Kasumi-1 (cell line): Measurements from ENCODE around the gene THG1L.

Experiments used
- DNase-seq, 2 experiments: peaks; one replicate each; lab custom pipeline; 2025; lab: John Stamatoyannopoulos, UW

The THG1L gene

DNA sequence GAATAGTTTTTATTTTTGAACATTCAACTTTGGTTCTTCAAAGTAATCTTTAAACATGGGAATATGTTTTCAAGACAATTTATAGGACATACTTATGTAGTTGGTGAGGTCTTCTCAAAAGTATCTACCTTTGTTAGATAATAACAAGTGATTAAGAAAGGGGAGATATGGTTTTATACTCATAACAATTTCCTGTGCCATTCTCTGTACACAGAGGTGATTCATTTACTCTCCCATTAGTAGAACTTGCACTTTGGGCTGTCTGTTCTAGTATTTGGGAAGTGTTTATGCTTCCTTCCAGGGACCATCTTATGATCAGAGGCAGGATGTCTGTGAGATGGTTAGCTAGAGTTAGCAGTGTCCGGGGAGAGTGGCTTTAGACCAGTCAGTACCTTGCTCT is 27.5 kb downstream of the THG1L start:
- no peak for DNase-seq

DNA sequence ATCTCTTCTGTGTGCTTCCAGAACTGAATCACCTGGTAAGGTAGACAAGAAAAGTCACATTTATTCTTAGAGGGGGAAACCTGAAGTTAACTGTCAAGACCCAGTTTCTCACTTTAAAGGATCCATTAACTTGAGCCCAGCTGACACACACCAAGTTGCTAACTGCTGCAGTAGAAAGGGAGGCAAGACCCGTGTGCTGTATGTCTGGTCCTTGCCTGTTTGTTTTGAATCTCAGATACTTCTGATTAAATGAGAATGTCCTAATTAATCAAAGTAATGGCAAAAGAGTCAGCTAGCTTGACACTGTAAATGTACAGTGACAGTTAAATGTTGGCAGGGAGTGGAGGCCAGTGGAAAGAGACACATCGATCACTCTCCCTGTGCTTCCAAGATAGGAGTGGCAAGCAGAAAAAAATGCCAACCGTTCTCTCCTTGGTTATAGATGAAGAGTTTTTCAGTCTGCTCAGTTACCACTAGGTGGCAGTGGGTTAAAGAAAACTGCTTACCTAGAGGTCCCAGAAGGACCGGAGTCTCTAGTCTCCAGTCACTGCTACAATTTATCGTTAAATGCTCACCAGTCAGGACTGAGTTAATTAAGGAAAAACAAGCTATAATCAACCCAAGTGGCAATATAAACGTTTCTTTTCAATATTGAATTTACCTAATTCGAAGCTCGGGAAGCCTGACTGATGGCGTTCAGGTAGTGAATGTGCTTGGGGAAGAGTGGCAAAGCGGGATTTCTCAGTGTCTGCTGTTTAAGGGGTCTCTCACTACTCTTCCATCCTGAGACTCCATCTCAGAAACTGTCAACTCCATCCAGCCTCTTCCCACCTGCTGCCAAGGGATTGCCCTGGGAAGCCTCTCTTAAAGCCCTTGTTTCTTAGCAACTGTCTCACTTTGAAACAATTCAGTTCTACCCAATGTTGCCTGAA is 30.7 kb downstream of the THG1L start:
- DNase-seq: peak; percentile 86 to 90

DNA sequence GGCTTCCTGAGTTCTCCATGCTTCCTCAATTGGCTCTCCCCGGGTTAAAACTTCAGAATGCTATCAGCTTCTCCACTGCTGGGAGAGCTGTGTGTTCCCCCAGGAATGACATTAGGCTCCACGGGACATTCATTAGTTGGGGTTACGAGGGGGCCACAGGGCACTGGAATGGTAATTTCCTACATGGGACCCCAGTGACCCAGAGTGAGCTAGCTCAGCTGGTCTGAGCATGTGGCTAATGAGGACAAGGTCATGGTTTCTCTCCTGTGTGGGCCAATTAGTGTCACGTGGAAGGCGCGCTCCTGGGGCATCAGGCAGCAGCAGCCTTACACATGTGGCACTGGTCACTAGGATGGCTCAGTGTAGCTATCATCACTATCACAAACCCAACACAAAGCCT is 33.3 kb downstream of the THG1L start:
- no peak for DNase-seq

DNA sequence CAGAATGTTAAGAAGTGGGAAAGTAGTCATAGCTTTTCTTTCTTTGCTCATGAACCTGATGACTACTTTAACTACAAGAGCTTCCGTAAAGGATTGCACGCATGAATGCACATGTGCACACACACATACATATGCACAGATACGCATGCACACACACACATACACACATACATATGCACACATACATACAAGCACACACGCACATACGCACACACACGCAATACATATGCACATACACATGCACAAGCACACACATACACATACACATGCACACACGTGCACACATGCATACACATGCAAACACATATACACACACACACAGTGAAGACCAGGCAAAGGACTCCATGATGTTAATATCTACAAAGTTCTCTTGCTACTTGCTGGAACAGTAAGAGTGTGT is 35.2 kb downstream of the THG1L start:
- no peak for DNase-seq

DNA sequence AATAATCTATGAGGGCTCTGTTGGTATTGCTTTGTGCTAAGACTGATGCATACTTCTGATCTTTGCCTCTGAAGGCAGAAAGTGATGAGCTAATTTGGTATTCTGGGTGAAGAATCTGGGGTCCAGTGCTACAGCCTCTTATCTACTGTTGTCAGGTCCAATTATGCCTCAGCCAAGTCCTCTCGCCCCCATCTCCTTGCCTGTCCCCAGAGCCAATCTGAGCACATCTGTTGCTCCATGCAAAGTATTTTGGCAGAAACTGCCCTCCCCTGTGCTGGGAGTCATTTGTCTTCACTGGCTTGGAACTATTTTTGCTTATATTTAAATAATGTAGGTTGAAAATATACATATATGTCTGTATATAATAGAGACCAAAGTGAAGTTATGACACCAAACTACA is 35.7 kb downstream of the THG1L start:
- DNase-seq: no peak

DNA sequence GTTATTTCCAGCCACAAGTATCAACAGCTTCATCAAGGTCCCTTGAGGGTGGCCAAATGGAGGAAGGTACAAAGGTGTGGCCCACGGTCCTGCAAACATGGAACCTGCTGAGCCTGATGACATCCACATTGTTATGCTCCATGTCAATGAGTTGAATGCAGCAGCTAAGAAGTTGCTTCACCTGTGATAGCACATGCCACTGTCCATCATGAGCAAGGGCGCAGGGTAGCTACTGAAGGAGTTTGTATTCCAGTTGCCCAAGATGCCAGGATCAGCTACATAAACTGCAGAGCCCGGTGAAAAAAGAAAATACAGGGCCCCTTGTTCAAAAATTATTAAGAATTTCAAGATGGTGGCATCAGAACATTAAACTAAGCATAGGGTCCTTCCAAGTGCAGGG is 36.5 kb downstream of the THG1L start:
- DNase-seq: no peak

DNA sequence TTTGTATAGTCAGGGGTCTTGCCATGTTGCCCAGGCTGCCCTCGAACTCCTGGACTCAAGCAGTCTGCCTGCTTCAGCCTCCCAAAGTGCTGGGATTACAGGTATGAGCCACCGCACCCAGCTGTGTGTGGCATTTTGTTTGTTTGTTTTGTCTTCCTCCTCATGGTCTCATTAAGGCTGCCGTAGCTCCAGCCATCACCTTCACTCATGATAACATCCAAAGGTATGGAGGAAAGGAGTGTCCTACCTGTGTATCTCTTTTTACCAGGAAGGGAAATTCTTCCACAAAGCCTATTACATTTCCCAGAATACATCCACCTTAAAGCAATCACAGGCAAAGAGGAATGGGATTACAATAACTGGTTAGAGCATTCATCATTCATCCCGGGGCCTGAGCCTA is 39.4 kb downstream of the THG1L start:
- no peak for DNase-seq

DNA sequence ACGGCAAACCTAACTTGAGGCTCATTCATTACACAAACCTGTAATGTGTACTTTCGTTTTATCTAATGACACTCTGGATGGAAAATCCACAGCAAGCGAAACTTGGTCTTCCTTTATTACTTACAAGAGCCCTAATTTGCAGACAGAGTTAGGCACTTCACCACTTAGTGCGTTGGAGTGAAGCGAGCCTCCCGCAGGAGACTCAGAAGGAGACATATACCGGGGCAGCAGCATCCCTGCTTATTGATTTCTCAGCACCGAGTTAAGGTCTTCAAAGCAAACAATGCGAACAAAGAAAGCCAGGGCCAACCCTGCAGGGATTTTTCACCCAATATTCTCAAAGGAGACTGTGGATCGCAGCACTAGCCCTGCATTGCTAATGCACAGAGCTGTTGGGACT is 40.9 kb downstream of the THG1L start:
- no peak for DNase-seq

DNA sequence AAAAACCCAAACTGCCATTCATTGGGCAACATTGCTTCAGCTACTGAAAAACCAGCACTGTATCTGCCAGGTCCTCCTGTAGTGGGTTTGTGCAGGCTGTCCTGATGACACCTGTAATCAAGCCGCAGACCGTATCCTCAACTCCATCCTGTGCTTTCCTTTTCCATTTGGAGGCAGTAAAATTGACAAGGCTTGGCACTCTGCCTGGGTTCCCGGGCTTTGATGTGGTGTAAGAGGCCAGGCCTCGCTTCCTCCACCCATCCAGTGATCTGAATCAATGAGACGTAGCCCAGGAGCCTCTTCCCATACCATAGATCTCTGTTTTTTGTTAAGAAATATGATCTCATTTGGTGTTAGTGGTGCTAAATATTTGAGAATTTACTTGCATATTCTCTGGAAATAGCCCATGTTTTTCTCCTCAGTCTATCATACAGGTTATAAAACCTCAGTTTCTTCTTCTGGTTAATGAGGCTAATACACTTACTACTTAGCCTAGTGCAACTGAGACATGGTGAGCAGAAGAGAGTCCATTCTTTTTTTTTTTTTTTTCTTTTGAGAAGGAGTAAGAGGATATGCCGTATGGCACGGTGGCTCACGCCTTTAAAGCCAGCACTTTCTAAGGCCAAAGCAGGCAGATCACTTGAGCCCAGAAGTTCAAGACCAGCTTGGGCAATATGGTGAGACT is 47.0 kb downstream of the THG1L start:
- DNase-seq: no peak

DNA sequence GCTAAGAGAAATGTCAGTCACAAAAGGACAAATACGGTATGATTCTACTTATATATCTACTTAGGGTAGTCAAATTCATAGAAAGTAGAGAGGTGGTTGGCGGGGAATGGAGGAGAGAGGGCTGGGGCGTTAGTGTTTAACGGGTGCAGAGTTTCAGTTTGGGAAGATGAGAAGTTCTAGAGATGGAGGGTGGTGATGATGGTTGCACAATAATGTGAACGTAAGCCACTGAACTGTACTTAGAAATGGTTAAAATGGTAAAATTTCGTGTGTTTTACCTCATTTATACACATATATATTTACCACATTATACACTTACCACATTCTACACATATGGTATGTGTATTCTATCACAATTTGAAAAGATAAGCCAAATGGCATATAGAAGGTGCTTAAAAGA is 48.0 kb downstream of the THG1L start:
- DNase-seq: no peak

DNA sequence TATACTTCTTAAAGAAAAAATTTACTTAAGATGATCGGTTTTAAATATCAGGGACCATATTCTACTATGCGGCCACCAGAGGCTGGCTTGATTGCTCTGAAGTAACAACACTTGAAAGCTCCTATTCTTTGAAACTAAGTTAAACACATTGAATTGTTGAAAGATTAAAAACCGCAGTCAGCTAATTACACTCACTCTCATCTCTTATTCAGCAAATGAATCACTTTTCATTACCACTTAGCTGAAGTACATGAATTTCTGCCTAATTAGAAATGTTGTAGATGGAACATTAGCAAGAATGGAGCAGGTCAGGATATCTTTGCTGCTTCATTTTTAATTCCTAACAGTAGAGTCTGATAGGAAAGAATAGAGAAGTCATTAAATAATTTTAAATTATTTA is 54.6 kb downstream of the THG1L start:
- DNase-seq: no peak
